ENCODE data around the gene IL26.

- TF ChIP-seq, protein P1, sequence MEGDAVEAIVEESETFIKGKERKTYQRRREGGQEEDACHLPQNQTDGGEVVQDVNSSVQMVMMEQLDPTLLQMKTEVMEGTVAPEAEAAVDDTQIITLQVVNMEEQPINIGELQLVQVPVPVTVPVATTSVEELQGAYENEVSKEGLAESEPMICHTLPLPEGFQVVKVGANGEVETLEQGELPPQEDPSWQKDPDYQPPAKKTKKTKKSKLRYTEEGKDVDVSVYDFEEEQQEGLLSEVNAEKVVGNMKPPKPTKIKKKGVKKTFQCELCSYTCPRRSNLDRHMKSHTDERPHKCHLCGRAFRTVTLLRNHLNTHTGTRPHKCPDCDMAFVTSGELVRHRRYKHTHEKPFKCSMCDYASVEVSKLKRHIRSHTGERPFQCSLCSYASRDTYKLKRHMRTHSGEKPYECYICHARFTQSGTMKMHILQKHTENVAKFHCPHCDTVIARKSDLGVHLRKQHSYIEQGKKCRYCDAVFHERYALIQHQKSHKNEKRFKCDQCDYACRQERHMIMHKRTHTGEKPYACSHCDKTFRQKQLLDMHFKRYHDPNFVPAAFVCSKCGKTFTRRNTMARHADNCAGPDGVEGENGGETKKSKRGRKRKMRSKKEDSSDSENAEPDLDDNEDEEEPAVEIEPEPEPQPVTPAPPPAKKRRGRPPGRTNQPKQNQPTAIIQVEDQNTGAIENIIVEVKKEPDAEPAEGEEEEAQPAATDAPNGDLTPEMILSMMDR (IDR thresholded peaks at IDR 0.05; ENCODE audit: poor library complexity) = no peak
- no peak for TF ChIP-seq EZH2 (IDR thresholded peaks at IDR 0.05; ENCODE audit: borderline replicate concordance)
Observed at GRCh38 chr12:68231229-68231628, 5.6 kb upstream of the IL26 start.

Data from hepatocyte (in vitro differentiated cells).